LNCaP clone FGC (cell line): ENCODE data around the gene TBK1.
"Not testable (repeated sequence)": the region's sequence is repeated elsewhere in the genome, so short reads cannot be mapped to it uniquely, and the experiment has no call there.

Source experiments
- DNase-seq: peaks from one replicate; pipeline ENCODE4 v3.0.0-alpha.2; 2011; ENCODE audit warnings: low read depth
- H3K4me3 ChIP-seq: 2 replicates; pipeline ENCODE4 v1.5.1; 2011; ENCODE audit warnings: mild to moderate bottlenecking, low read depth, low read length, control low read depth
- CTCF ChIP-seq: IDR thresholded peaks from 2 replicates; pipeline ENCODE4 v1.5.1; 2012; ENCODE audit warnings: mild to moderate bottlenecking; ENCODE audit not compliant: control insufficient read depth, insufficient read depth; ENCODE audit errors: extremely low read depth

TBK1 gene

GRCh38 chr12:64534672-64535199 lies 82.8 kb downstream of the TBK1 start:
- no peak overlapping the region for H3K4me3 ChIP-seq
- TF ChIP-seq CTCF = no peak
- no peak for DNase-seq

GRCh38 chr12:64538121-64538520 lies 86.2 kb downstream of the TBK1 start:
- no peak for TF ChIP-seq CTCF

GRCh38 chr12:64542409-64543047 lies 90.6 kb downstream of the TBK1 start:
- H3K4me3 ChIP-seq, DNase-seq: not testable (repeated sequence)

More at GRCh38 chr12:64538121-64538520, 86.2 kb downstream of the TBK1 start:
- DNase-seq = no peak
- no peak overlapping the region for H3K4me3 ChIP-seq

- H3K4me3 ChIP-seq = no peak overlapping the region
- DNase-seq = no peak
- TF ChIP-seq CTCF = no peak
Observed at GRCh38 chr12:64544371-64545080, 92.6 kb downstream of the TBK1 start.

- H3K4me3 ChIP-seq = no peak overlapping the region
- DNase-seq = no peak
- TF ChIP-seq CTCF = no peak
Observed at GRCh38 chr12:64545081-64545382, 93.1 kb downstream of the TBK1 start.

GRCh38 chr12:64549108-64549507 lies 97.2 kb downstream of the TBK1 start:
- no peak for TF ChIP-seq CTCF
- no peak for DNase-seq
- H3K4me3 ChIP-seq = no peak overlapping the region

GRCh38 chr12:64550755-64551154 lies 98.8 kb downstream of the TBK1 start:
- no peak for DNase-seq
- H3K4me3 ChIP-seq = no peak overlapping the region
- TF ChIP-seq CTCF = no peak
